ENCODE measurements around the gene NEUROD4. TPM values are rescaled to one million over a fixed set of nuclear protein-coding genes. Genes with fewer than 3 reads are reported as not detected.

NEUROD4 gene
- total RNA-seq, 1 donor from 2014 or later = not detected

DNA sequence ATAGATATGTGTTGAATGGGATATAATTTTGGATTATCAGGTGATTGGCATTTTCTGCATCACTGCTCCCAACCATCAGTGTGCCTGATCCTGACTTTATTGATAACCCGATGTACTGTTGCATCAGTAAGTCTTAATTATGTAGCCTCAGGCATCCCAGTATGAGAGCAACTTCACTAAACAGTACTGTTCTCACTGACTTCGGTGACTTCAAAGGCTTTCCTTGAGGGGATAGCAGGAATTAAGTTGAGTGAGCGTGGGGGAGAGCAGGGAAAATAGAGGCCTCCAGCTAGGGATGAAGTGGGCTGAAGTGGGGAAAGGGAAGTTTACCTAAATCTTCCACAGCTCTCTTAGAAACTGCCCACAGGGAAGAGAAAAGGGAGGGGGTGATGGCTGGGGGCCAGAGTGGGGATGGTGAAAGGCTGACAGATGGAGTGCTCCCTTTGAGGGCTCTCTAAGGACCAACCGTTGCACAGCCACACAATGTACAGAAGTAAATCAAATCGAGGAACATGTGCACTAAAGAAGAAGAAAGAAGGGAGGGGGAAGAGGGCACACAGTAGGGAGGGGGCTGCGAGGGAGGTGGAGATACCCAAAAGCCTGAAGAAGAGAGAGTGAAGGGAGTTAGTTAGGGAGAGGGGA, 10.7 kb upstream of the NEUROD4 start:
- no peaks in the 10 kb centered on the region for H3K27me3 ChIP-seq (ENCODE audit: insufficient read depth, low read length)
- Mint-ChIP-seq H3K27ac (ENCODE audit: unreplicated experiment) (no peak overlapping the region), H3K36me3 (ENCODE audit: low read depth, unreplicated experiment) (no peaks in the 10 kb centered on the region), H3K4me3 (ENCODE audit: unreplicated experiment) (no peak overlapping the region), H3K27me3 (ENCODE audit: low read depth, unreplicated experiment) (no peaks in the 10 kb centered on the region), H3K4me1 (ENCODE audit: low read depth, unreplicated experiment) (peaks cover 6% of the 10 kb centered on the region), H3K9me3 (ENCODE audit: unreplicated experiment) (peaks cover 1% of the 10 kb centered on the region)
- DNase-seq (ENCODE audit: low read depth) = no peak
- no peaks in the 10 kb centered on the region for H3K79me2 ChIP-seq (ENCODE audit: insufficient read depth, low read length)
- no peaks in the 10 kb centered on the region for H3K36me3 ChIP-seq (ENCODE audit: insufficient read depth, low read length)
- no peak overlapping the region for H3K27ac ChIP-seq (ENCODE audit: low read depth, low read length)
- no peak for FAIRE-seq
- no peak overlapping the region for H3K4me3 ChIP-seq (ENCODE audit: insufficient read depth, low read depth, low read length)
- TF ChIP-seq, protein P1, sequence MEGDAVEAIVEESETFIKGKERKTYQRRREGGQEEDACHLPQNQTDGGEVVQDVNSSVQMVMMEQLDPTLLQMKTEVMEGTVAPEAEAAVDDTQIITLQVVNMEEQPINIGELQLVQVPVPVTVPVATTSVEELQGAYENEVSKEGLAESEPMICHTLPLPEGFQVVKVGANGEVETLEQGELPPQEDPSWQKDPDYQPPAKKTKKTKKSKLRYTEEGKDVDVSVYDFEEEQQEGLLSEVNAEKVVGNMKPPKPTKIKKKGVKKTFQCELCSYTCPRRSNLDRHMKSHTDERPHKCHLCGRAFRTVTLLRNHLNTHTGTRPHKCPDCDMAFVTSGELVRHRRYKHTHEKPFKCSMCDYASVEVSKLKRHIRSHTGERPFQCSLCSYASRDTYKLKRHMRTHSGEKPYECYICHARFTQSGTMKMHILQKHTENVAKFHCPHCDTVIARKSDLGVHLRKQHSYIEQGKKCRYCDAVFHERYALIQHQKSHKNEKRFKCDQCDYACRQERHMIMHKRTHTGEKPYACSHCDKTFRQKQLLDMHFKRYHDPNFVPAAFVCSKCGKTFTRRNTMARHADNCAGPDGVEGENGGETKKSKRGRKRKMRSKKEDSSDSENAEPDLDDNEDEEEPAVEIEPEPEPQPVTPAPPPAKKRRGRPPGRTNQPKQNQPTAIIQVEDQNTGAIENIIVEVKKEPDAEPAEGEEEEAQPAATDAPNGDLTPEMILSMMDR (IDR thresholded peaks at IDR 0.05; ENCODE audit: insufficient read depth, low read depth, low read length) = no peak
- TF ChIP-seq EZH2 (IDR thresholded peaks at IDR 0.05; ENCODE audit: insufficient read depth, low read length) = no peak
- H3K9ac ChIP-seq (ENCODE audit: low read length) = no peak overlapping the region
- H4K20me1 ChIP-seq (ENCODE audit: insufficient read depth, low read length) = no peaks in the 10 kb centered on the region
- no peak overlapping the region for H2AFZ ChIP-seq (ENCODE audit: low read depth, low read length)
- H3K4me2 ChIP-seq (ENCODE audit: low read length) = no peak overlapping the region
- no peaks in the 10 kb centered on the region for H3K9me3 ChIP-seq (ENCODE audit: insufficient read depth, low read depth, low read length)
- no peaks in the 10 kb centered on the region for H3K4me1 ChIP-seq (ENCODE audit: insufficient read depth, low read length)

DNA sequence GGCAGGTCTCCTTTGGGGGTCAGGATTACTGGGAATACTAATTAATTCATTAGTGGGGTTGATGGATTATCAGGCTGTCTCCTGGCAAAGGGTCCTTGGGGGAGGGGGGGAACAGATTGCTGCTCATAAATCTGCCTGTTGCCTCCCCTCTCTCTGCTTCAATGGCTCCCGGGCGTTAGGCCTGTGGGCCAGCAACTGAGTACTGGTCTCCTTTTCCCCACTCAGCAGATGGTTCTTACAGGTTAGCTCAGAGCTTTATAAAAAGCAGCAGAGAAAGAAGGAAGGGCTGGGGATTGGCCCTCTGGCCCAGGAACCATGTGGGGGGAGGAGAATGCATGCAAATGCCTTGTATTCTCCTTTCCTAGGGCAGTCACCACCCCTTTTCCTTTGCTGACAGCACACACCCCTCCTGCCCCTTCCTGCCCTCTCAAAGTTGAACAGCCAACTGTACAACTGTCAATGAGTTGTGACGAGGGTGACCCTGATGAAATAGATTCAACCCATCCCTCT, 2.3 kb upstream of the NEUROD4 start:
- Mint-ChIP-seq H3K9me3 (ENCODE audit: unreplicated experiment) (peaks cover 3% of the 10 kb centered on the region), H3K27me3 (ENCODE audit: low read depth, unreplicated experiment) (peaks cover 22% of the 10 kb centered on the region), H3K4me1 (ENCODE audit: low read depth, unreplicated experiment) (peaks cover 2% of the 10 kb centered on the region), H3K27ac (ENCODE audit: unreplicated experiment) (no peak overlapping the region), H3K4me3 (ENCODE audit: unreplicated experiment) (no peak overlapping the region), H3K36me3 (ENCODE audit: low read depth, unreplicated experiment) (no peaks in the 10 kb centered on the region)
- H3K9me3 ChIP-seq (ENCODE audit: insufficient read depth, low read depth, low read length) = no peaks in the 10 kb centered on the region
- H3K9ac ChIP-seq (ENCODE audit: low read length) = no peak overlapping the region
- H3K36me3 ChIP-seq (ENCODE audit: insufficient read depth, low read length) = no peaks in the 10 kb centered on the region
- H3K79me2 ChIP-seq (ENCODE audit: insufficient read depth, low read length) = no peaks in the 10 kb centered on the region
- no peak overlapping the region for H3K4me3 ChIP-seq (ENCODE audit: insufficient read depth, low read depth, low read length)
- TF ChIP-seq, protein P1 (IDR thresholded peaks at IDR 0.05; ENCODE audit: insufficient read depth, low read depth, low read length) = no peak
- no peak for TF ChIP-seq EZH2 (IDR thresholded peaks at IDR 0.05; ENCODE audit: insufficient read depth, low read length)
- DNase-seq (ENCODE audit: low read depth) (no peak), FAIRE-seq (no peak)
- no peaks in the 10 kb centered on the region for H3K27me3 ChIP-seq (ENCODE audit: insufficient read depth, low read length)
- H2AFZ ChIP-seq (ENCODE audit: low read depth, low read length) = no peak overlapping the region
- no peaks in the 10 kb centered on the region for H4K20me1 ChIP-seq (ENCODE audit: insufficient read depth, low read length)
- H3K4me1 ChIP-seq (ENCODE audit: insufficient read depth, low read length) = no peaks in the 10 kb centered on the region
- no peak overlapping the region for H3K27ac ChIP-seq (ENCODE audit: low read depth, low read length)
- H3K4me2 ChIP-seq (ENCODE audit: low read length) = no peak overlapping the region

DNA sequence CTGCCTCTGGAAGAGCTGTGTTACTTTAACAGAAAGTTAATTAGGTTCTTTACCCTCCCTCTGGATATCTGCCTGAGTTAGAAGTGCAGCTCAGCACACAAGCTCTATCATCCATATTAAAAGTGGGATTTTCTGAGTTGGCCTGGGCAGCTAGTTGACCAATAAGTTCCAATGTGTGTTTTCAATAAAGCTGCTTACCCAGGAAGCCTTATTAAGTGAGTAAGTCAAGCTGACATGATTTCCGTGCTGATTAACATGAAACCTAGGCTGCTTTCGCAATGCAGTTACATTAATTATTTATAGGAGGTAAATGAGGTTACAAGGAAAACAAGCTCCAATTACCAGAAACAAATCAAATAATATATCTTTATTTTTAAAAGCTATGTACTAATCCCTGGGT, 4.8 kb downstream of the NEUROD4 start:
- no peak for TF ChIP-seq EZH2 (IDR thresholded peaks at IDR 0.05; ENCODE audit: insufficient read depth, low read length)
- TF ChIP-seq, protein P1 (IDR thresholded peaks at IDR 0.05; ENCODE audit: insufficient read depth, low read depth, low read length) = no peak
- peaks cover 1% of the 10 kb centered on the region for H3K4me1 Mint-ChIP-seq (ENCODE audit: low read depth, unreplicated experiment)
- peaks cover 3% of the 10 kb centered on the region for H3K9me3 Mint-ChIP-seq (ENCODE audit: unreplicated experiment)
- H3K27ac ChIP-seq (ENCODE audit: low read depth, low read length) = no peak overlapping the region
- no peaks in the 10 kb centered on the region for H3K36me3 ChIP-seq (ENCODE audit: insufficient read depth, low read length)
- no peak for DNase-seq (ENCODE audit: low read depth)
- no peak overlapping the region for H3K4me2 ChIP-seq (ENCODE audit: low read length)
- H2AFZ ChIP-seq (ENCODE audit: low read depth, low read length) = no peak overlapping the region
- H4K20me1 ChIP-seq (ENCODE audit: insufficient read depth, low read length) = no peaks in the 10 kb centered on the region
- H3K27me3 ChIP-seq (ENCODE audit: insufficient read depth, low read length) = no peaks in the 10 kb centered on the region
- H3K36me3 Mint-ChIP-seq (ENCODE audit: low read depth, unreplicated experiment) = no peaks in the 10 kb centered on the region
- H3K79me2 ChIP-seq (ENCODE audit: insufficient read depth, low read length) = no peaks in the 10 kb centered on the region
- no peak for FAIRE-seq
- peaks cover 29% of the 10 kb centered on the region for H3K27me3 Mint-ChIP-seq (ENCODE audit: low read depth, unreplicated experiment)
- no peak overlapping the region for H3K4me3 Mint-ChIP-seq (ENCODE audit: unreplicated experiment)
- no peak overlapping the region for H3K4me3 ChIP-seq (ENCODE audit: insufficient read depth, low read depth, low read length)
- H3K27ac Mint-ChIP-seq (ENCODE audit: unreplicated experiment) = no peak overlapping the region
- H3K9ac ChIP-seq (ENCODE audit: low read length) = no peak overlapping the region
- H3K9me3 ChIP-seq (ENCODE audit: insufficient read depth, low read depth, low read length) = no peaks in the 10 kb centered on the region
- H3K4me1 ChIP-seq (ENCODE audit: insufficient read depth, low read length) = no peaks in the 10 kb centered on the region

Data from astrocyte (in vitro differentiated cells and primary cell).